SIG-M5 (cell line): ENCODE results near the gene ALDH1L2.

Source experiments
- DNase-seq: peaks from one replicate; lab custom pipeline; 2025; lab: John Stamatoyannopoulos, UW

ALDH1L2 gene

GRCh38 chr12:105032703-105033357 lies 51.4 kb downstream of the ALDH1L2 start:
- DNase-seq, result no peak

- no peak for DNase-seq
Observed at GRCh38 chr12:105030820-105031807, 53.1 kb downstream of the ALDH1L2 start.

GRCh38 chr12:105026411-105026810 lies 57.8 kb downstream of the ALDH1L2 start:
- no peak for DNase-seq

- DNase-seq, result no peak
Observed at GRCh38 chr12:105025890-105026289, 58.4 kb downstream of the ALDH1L2 start.

GRCh38 chr12:105024928-105025327 lies 59.3 kb downstream of the ALDH1L2 start:
- DNase-seq, result no peak

- DNase-seq, result no peak
Observed at GRCh38 chr12:105020241-105020962, 63.9 kb downstream of the ALDH1L2 start.

GRCh38 chr12:105018776-105019175 lies 65.5 kb downstream of the ALDH1L2 start:
- no peak for DNase-seq

DNA sequence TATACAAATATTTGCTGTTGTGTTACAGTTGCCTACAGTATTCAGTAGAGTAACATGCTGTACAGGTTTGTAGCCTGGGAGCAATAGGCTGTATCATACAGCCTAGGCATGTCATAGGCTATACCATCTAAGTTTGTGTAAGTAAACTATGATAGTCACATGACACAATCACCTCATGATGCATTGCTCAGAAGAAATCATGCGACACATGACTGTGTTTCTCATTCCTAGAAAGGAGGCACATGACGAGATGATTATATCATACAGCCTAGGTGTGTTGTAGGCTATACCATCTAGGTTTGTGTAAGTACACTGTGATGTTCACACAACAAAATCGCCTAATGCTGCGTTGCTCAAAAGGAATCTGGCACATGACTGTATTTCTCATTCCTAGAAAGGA lies 66.2 kb downstream of the ALDH1L2 start:
- no peak for DNase-seq

DNA sequence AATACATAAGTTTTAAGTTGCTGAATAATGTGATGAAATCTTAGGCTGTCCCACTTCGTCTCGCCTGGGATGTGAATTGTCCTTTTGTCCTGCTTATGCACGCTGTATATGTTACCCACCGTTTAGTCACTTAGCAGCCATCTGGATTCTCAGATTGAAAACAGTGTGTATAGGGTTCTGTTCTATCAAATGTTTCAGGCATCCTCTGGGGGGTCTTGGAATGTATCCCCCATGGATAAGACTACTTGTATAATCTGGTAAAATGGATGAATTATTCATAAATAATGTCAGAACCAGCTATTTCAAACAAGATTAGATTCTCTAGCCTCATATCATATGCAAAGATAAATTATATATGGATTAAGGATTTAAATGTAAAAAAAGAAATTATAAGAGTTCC lies 68.7 kb downstream of the ALDH1L2 start:
- no peak for DNase-seq

GRCh38 chr12:105014603-105015002 lies 69.7 kb downstream of the ALDH1L2 start:
- DNase-seq, result no peak

GRCh38 chr12:105013892-105014291 lies 70.4 kb downstream of the ALDH1L2 start:
- DNase-seq, result no peak

DNA sequence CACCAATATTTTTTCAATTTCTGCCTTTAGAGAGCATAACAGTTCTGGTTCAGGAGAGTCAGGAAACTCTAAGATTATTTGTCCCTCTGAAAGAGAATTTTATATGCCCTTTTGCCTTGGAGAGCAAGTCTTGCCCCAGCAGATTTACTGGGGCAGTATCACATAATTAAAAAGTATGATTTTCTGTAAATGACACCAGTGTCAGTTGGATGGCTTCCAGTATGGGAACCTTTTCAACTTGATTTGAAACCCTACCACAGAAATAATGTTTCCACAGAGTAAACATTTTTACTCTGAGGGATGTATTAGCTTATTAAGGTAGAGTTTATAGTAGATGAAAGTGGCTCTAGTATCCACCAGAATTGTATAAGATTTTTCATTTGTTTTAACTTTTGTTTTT lies 82.8 kb downstream of the ALDH1L2 start:
- DNase-seq, result no peak

- no peak for DNase-seq
Observed at GRCh38 chr12:104999347-104999685, 84.9 kb downstream of the ALDH1L2 start.

- no peak for DNase-seq
Observed at GRCh38 chr12:104998423-104999346, 85.6 kb downstream of the ALDH1L2 start.

DNA sequence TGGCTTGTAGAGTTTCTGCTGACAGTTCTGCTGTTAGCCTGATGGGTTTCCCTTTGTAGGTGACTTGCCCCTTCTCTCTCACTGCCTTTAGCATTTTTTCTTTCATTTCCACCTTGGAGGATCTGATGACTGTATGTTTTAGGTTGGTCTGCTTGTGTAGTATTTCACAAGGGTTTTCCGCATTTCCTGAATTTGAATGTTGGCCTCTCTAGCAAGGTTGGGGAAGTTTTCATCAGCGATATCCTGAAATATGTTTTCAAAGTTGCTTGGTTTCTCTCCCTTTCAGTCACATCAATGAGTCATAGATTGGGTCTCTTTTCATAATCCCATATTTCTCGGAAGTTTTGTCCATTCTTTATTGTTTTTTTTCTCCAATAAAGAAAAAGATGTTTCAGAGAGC lies 86.7 kb downstream of the ALDH1L2 start:
- DNase-seq, result no peak

- DNase-seq, result no peak
Observed at GRCh38 chr12:104994336-104994735, 89.9 kb downstream of the ALDH1L2 start.

DNA sequence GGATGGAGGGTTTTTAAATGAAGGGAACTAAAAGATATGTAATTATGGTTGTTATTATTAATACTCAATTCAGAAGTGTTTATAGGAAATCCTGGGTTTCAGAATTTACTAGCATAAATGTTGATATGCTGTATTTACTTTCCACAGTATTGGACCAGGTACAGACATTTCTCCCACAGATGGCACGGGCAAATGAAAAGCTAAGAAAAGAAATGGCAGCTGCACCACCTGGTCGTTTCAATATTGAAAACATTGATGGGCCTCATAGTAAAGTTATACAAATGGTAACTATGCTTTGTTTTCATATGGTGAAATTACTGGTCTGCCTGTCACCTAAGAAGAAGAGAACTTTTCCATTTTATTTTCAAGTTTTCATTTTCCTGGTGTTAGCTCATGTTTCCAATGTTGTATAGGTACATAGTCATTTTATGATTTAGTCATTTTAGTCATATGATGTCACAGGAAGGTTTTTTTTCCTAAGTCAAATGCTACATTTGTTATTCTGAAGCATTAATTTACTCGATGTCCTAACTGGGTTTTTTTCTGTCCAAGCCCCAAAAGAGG lies 92.6 kb downstream of the ALDH1L2 start:
- DNase-seq, result no peak

- no peak for DNase-seq
Observed at GRCh38 chr12:104990950-104991349, 93.3 kb downstream of the ALDH1L2 start.

- no peak for DNase-seq
Observed at GRCh38 chr12:104986022-104986941, 98.0 kb downstream of the ALDH1L2 start, which contains the start of gene NOPCHAP1. TSS of gene NOPCHAP1 (plus strand) at chr12:104986316. CDS start at chr12:104986353, 37 bp downstream.

- no peak for DNase-seq
Observed at GRCh38 chr12:104985206-104985605, 99.1 kb downstream of the ALDH1L2 start.
